Loucy (cell line): ENCODE results near the gene S1PR4.
"Not testable (repeated sequence)": the region's sequence is repeated elsewhere in the genome, so short reads cannot be mapped to it uniquely, and the experiment has no call there.

Source experiments
- EZH2phosphoT487 ChIP-seq: fragments of 200-600 bp; IDR thresholded peaks from 2 replicates; pipeline ENCODE4 v1.6.1; 2018; ENCODE audit warnings: antibody characterized with exemption, mild to moderate bottlenecking, moderate library complexity, borderline replicate concordance
- TF ChIP-seq, protein P1 (sequence below): fragments of 200-600 bp; sonication (generic); conservative IDR thresholded peaks from 2 replicates; pipeline ENCODE4 v1.5.1; 2014; ENCODE audit warnings: mild to moderate bottlenecking, antibody characterized with exemption, low read length

GRCh38 chr19:3221576-3221975 lies 43.0 kb downstream of the S1PR4 start:
- TF ChIP-seq, protein P1, sequence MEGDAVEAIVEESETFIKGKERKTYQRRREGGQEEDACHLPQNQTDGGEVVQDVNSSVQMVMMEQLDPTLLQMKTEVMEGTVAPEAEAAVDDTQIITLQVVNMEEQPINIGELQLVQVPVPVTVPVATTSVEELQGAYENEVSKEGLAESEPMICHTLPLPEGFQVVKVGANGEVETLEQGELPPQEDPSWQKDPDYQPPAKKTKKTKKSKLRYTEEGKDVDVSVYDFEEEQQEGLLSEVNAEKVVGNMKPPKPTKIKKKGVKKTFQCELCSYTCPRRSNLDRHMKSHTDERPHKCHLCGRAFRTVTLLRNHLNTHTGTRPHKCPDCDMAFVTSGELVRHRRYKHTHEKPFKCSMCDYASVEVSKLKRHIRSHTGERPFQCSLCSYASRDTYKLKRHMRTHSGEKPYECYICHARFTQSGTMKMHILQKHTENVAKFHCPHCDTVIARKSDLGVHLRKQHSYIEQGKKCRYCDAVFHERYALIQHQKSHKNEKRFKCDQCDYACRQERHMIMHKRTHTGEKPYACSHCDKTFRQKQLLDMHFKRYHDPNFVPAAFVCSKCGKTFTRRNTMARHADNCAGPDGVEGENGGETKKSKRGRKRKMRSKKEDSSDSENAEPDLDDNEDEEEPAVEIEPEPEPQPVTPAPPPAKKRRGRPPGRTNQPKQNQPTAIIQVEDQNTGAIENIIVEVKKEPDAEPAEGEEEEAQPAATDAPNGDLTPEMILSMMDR: not testable (repeated sequence)
- not testable (repeated sequence) for TF ChIP-seq EZH2phosphoT487
